ENCODE results near the gene KIF16B. TPM values are rescaled to one million over a fixed set of nuclear protein-coding genes. Genes with fewer than 3 reads are reported as not detected.

Gene KIF16B
- total RNA-seq, 4 donors from 2014 or later: 70.5 to 169 (median 80.2) TPM

GRCh38 chr20:16516794-16517193 lies 56.5 kb downstream of the KIF16B start:
- H3K4me3 ChIP-seq: no peak overlapping the region
- DNase-seq: no peak
- H3K4me1 ChIP-seq: no peaks in the 10 kb centered on the region
- TF ChIP-seq, protein P1, sequence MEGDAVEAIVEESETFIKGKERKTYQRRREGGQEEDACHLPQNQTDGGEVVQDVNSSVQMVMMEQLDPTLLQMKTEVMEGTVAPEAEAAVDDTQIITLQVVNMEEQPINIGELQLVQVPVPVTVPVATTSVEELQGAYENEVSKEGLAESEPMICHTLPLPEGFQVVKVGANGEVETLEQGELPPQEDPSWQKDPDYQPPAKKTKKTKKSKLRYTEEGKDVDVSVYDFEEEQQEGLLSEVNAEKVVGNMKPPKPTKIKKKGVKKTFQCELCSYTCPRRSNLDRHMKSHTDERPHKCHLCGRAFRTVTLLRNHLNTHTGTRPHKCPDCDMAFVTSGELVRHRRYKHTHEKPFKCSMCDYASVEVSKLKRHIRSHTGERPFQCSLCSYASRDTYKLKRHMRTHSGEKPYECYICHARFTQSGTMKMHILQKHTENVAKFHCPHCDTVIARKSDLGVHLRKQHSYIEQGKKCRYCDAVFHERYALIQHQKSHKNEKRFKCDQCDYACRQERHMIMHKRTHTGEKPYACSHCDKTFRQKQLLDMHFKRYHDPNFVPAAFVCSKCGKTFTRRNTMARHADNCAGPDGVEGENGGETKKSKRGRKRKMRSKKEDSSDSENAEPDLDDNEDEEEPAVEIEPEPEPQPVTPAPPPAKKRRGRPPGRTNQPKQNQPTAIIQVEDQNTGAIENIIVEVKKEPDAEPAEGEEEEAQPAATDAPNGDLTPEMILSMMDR (IDR thresholded peaks at IDR 0.05): no peak
- TF ChIP-seq POLR2A (IDR thresholded peaks at IDR 0.05): no peak
- no peaks in the 10 kb centered on the region for H3K27me3 ChIP-seq
- no peaks in the 10 kb centered on the region for H3K9me3 ChIP-seq
- H3K27ac ChIP-seq: no peak overlapping the region
- peaks cover 0 to 26% (median 0%) of the 10 kb centered on the region in 3 donors for H3K36me3 ChIP-seq

- H3K27me3 ChIP-seq: no peaks in the 10 kb centered on the region
- no peak overlapping the region for H3K27ac ChIP-seq
- H3K36me3 ChIP-seq: peaks cover 0 to 32% (median 0%) of the 10 kb centered on the region in 3 donors
- no peaks in the 10 kb centered on the region for H3K9me3 ChIP-seq
- no peaks in the 10 kb centered on the region for H3K4me1 ChIP-seq
- H3K4me3 ChIP-seq: no peak overlapping the region
- DNase-seq: no peak
- TF ChIP-seq, protein P1 (IDR thresholded peaks at IDR 0.05): no peak
- TF ChIP-seq POLR2A (IDR thresholded peaks at IDR 0.05): no peak
Observed at GRCh38 chr20:16515046-16515445, 58.2 kb downstream of the KIF16B start.

- no peak for TF ChIP-seq POLR2A (IDR thresholded peaks at IDR 0.05)
- TF ChIP-seq, protein P1 (IDR thresholded peaks at IDR 0.05): no peak
- Histone ChIP-seq H3K4me3 (no peak overlapping the region), H3K9me3 (no peaks in the 10 kb centered on the region), H3K4me1 (no peaks in the 10 kb centered on the region), H3K36me3 (peaks cover 0 to 38% (median 0%) of the 10 kb centered on the region in 3 donors), H3K27ac (no peak overlapping the region), H3K27me3 (no peaks in the 10 kb centered on the region)
- no peak for DNase-seq
Observed at GRCh38 chr20:16514140-16514539, 59.1 kb downstream of the KIF16B start.

GRCh38 chr20:16505894-16506293 lies 67.4 kb downstream of the KIF16B start:
- no peaks in the 10 kb centered on the region for H3K9me3 ChIP-seq
- peaks cover 0 to 84% (median 0%) of the 10 kb centered on the region in 3 donors for H3K36me3 ChIP-seq
- H3K27me3 ChIP-seq: no peaks in the 10 kb centered on the region
- H3K4me1 ChIP-seq: no peaks in the 10 kb centered on the region
- no peak for TF ChIP-seq POLR2A (IDR thresholded peaks at IDR 0.05)
- peak in 1 of 3 donors; percentile 29 for DNase-seq
- H3K4me3 ChIP-seq: no peak overlapping the region
- H3K27ac ChIP-seq: no peak overlapping the region

DNA sequence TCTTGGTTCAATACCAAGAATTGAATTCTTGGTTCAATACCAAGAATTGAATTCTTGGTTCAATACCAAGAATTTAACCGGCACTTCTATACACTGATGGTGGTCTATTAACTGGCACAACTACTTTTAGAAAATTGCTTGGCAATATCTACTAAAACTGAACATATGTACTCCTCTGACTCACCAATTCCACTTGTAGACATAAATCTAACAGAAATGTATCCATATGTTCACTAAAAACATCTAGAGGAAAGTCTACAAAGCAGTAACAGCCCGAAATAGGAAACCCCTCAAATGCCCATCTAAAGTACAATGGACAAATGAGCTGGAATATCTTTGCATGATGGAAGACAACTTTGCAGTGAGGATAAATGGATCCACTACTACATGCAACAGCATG lies 71.9 kb downstream of the KIF16B start:
- H3K4me3 ChIP-seq: no peak overlapping the region
- TF ChIP-seq, protein P1 (IDR thresholded peaks at IDR 0.05): no peak
- TF ChIP-seq POLR2A (IDR thresholded peaks at IDR 0.05): no peak
- H3K9me3 ChIP-seq: no peaks in the 10 kb centered on the region
- H3K4me1 ChIP-seq: no peaks in the 10 kb centered on the region
- H3K27ac ChIP-seq: no peak overlapping the region
- DNase-seq: no peak
- peaks cover 0 to 45% (median 0%) of the 10 kb centered on the region in 3 donors for H3K36me3 ChIP-seq
- no peaks in the 10 kb centered on the region for H3K27me3 ChIP-seq

DNA sequence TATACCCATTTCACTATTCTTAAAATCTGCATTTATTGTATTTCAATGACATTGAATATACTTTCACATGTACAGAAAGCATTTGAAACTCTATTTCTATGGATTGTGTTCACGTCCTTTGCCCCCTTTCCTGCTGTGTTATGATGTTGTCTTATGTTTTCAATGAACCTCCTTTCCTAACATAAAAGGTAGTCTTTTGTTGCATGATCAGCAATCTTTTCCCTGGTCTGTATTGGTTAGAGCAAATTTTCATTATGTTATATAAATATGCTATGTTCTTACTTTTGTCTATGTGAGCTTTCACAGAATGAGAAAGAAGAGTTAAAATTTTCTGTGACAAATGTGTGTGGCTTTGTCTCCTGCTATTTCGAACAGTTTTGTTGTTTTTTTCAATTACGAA lies 73.1 kb downstream of the KIF16B start:
- no peak for DNase-seq
- Histone ChIP-seq H3K27ac (no peak overlapping the region), H3K36me3 (peaks cover 0 to 39% (median 0%) of the 10 kb centered on the region in 3 donors), H3K4me1 (no peaks in the 10 kb centered on the region), H3K4me3 (no peak overlapping the region), H3K9me3 (no peaks in the 10 kb centered on the region), H3K27me3 (no peaks in the 10 kb centered on the region)
- TF ChIP-seq POLR2A (IDR thresholded peaks at IDR 0.05): no peak
- TF ChIP-seq, protein P1 (IDR thresholded peaks at IDR 0.05): no peak
